ENCODE results near the gene GRAMD1B.

GRAMD1B gene

DNA sequence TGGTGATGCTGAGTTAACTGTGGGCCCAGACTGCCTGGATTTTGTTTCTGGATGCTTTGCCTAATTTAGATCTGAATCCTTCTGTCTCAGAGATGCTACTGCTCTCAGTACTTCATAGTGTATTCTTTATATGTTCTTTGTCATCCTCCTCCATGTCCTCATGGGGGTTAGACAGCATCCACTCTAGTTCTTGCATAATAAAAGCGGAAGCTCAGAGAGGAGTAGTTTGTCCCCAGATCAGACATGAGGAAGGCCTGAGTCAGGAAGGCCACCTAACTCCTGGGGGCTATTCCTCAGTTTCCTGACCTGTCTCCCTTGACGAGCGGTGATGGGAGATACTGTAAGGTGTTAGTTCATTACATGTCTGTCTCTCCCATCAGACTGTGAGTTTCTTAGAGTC lies 134.2 kb downstream of the GRAMD1B start:
- TF ChIP-seq GABPA (IDR thresholded peaks at IDR 0.05; ENCODE audit: low read depth) (no peak), POLR2AphosphoS5 (IDR thresholded peaks at IDR 0.05; ENCODE audit: low read depth) (no peak), SPI1 (IDR thresholded peaks at IDR 0.05; ENCODE audit: borderline replicate concordance, low read depth) (peak; percentile 57; the same call in 1 of the 2 replicates)
- TF ChIP-seq, protein P1, sequence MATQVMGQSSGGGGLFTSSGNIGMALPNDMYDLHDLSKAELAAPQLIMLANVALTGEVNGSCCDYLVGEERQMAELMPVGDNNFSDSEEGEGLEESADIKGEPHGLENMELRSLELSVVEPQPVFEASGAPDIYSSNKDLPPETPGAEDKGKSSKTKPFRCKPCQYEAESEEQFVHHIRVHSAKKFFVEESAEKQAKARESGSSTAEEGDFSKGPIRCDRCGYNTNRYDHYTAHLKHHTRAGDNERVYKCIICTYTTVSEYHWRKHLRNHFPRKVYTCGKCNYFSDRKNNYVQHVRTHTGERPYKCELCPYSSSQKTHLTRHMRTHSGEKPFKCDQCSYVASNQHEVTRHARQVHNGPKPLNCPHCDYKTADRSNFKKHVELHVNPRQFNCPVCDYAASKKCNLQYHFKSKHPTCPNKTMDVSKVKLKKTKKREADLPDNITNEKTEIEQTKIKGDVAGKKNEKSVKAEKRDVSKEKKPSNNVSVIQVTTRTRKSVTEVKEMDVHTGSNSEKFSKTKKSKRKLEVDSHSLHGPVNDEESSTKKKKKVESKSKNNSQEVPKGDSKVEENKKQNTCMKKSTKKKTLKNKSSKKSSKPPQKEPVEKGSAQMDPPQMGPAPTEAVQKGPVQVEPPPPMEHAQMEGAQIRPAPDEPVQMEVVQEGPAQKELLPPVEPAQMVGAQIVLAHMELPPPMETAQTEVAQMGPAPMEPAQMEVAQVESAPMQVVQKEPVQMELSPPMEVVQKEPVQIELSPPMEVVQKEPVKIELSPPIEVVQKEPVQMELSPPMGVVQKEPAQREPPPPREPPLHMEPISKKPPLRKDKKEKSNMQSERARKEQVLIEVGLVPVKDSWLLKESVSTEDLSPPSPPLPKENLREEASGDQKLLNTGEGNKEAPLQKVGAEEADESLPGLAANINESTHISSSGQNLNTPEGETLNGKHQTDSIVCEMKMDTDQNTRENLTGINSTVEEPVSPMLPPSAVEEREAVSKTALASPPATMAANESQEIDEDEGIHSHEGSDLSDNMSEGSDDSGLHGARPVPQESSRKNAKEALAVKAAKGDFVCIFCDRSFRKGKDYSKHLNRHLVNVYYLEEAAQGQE (IDR thresholded peaks at IDR 0.05; ENCODE audit: insufficient replicate concordance, low read depth), result no peak
- TF ChIP-seq, protein P2, sequence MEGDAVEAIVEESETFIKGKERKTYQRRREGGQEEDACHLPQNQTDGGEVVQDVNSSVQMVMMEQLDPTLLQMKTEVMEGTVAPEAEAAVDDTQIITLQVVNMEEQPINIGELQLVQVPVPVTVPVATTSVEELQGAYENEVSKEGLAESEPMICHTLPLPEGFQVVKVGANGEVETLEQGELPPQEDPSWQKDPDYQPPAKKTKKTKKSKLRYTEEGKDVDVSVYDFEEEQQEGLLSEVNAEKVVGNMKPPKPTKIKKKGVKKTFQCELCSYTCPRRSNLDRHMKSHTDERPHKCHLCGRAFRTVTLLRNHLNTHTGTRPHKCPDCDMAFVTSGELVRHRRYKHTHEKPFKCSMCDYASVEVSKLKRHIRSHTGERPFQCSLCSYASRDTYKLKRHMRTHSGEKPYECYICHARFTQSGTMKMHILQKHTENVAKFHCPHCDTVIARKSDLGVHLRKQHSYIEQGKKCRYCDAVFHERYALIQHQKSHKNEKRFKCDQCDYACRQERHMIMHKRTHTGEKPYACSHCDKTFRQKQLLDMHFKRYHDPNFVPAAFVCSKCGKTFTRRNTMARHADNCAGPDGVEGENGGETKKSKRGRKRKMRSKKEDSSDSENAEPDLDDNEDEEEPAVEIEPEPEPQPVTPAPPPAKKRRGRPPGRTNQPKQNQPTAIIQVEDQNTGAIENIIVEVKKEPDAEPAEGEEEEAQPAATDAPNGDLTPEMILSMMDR (IDR thresholded peaks at IDR 0.05; ENCODE audit: insufficient read depth, low read length), result no peak
- H3K4me3 ChIP-seq (replicated peaks; ENCODE audit: insufficient read depth, low read length), result no peak overlapping the region
- H3K27ac ChIP-seq (replicated peaks), result no peak overlapping the region
- DNase-seq (ENCODE audit: low read depth in 1 of 2, low spot score in 1 of 2), result peak; percentile 27 to 59
- H3K27me3 ChIP-seq (ENCODE audit: insufficient read depth, poor library complexity, severe bottlenecking), result no peaks in the 10 kb centered on the region

DNA sequence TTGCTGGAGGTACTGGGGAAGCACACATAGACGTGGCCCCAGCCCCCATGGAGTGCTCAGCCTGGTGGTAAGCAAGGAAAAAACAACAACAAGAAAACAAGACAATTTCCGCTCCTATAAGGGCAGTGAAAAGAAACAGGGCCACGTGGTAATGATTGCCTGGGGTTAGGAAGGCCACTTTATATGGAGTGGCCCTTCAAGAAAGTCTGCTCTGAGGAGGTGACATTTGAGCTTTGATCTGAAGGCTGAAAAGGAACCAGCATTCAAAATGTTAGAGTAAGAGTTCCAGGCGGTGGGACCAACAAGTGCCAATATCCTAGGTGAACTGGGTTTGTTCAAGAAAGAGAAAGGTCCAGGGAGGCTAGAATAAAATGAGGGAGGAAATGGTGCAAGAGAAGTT lies 136.8 kb downstream of the GRAMD1B start:
- DNase-seq (ENCODE audit: low read depth in 1 of 2, low spot score in 1 of 2), result no peak
- H3K27me3 ChIP-seq (ENCODE audit: insufficient read depth, poor library complexity, severe bottlenecking), result no peaks in the 10 kb centered on the region
- no peak overlapping the region for H3K27ac ChIP-seq (replicated peaks)
- no peak overlapping the region for H3K4me3 ChIP-seq (replicated peaks; ENCODE audit: insufficient read depth, low read length)
- TF ChIP-seq, protein P2 (IDR thresholded peaks at IDR 0.05; ENCODE audit: insufficient read depth, low read length), result no peak
- no peak for TF ChIP-seq POLR2AphosphoS5 (IDR thresholded peaks at IDR 0.05; ENCODE audit: low read depth)
- TF ChIP-seq SPI1 (IDR thresholded peaks at IDR 0.05; ENCODE audit: borderline replicate concordance, low read depth), result no peak
- TF ChIP-seq GABPA (IDR thresholded peaks at IDR 0.05; ENCODE audit: low read depth), result no peak
- TF ChIP-seq, protein P1 (IDR thresholded peaks at IDR 0.05; ENCODE audit: insufficient replicate concordance, low read depth), result no peak

DNA sequence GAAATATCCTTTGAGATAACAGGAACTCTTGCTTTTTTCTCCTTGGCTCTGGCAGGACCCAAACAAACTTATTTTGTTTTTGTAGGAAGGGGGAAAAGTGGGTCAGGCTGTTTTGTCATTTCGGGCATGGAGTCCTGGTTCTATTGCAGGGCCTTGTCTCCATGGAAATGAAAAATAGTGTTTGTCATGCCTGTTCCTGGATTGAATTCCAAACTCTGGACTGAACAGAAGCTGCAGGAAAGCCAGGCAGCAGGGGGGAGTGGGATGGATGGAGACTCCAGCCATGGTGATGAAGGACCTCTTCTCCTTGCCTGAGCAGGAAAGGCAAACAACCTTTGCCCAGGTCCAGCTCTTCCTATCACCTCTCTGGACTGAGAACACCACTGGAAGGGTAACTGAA lies 137.4 kb downstream of the GRAMD1B start:
- H3K27me3 ChIP-seq (ENCODE audit: insufficient read depth, poor library complexity, severe bottlenecking), result no peaks in the 10 kb centered on the region
- TF ChIP-seq GABPA (IDR thresholded peaks at IDR 0.05; ENCODE audit: low read depth), result no peak
- TF ChIP-seq, protein P2 (IDR thresholded peaks at IDR 0.05; ENCODE audit: insufficient read depth, low read length), result no peak
- no peak for TF ChIP-seq SPI1 (IDR thresholded peaks at IDR 0.05; ENCODE audit: borderline replicate concordance, low read depth)
- no peak for TF ChIP-seq POLR2AphosphoS5 (IDR thresholded peaks at IDR 0.05; ENCODE audit: low read depth)
- TF ChIP-seq, protein P1 (IDR thresholded peaks at IDR 0.05; ENCODE audit: insufficient replicate concordance, low read depth), result no peak
- no peak overlapping the region for H3K27ac ChIP-seq (replicated peaks)
- no peak overlapping the region for H3K4me3 ChIP-seq (replicated peaks; ENCODE audit: insufficient read depth, low read length)
- no peak for DNase-seq (ENCODE audit: low read depth in 1 of 2, low spot score in 1 of 2)
